HEK293 (cell line): ENCODE measurements around the gene JOSD2.
A peak's percentile ranks its signal among the peaks of the same experiment; 100 is the strongest.

Experiments used
- CTCF ChIA-PET: fragments of 350-600 bp; formaldehyde crosslinking; extraction: SDS; loops from one replicate; lab custom pipeline; 2021; ENCODE audit warnings: antibody characterized with exemption; lab: Yijun Ruan, JAX
- POLR2A ChIA-PET: fragments of 300-600 bp; formaldehyde crosslinking; extraction: SDS; loops from one replicate; lab custom pipeline; 2020; ENCODE audit warnings: antibody characterized with exemption, inconsistent platforms; lab: Yijun Ruan, JAX
- H3K27ac ChIP-seq: fragments of 200-500 bp; sonication (Bioruptor generic); 2 replicates; pipeline ENCODE4 v1.5.1; 2014; ENCODE audit warnings: low read depth, low read length, control low read depth, inconsistent platforms; ENCODE audit errors: extremely low read depth
- H3K36me3 ChIP-seq, 2 experiments: fragments of 200-500 bp in 1 of 2; sonication (Bioruptor generic) in 1 of 2; 1 replicate in 1 of 2; 2 replicates in 1 of 2; pipeline ENCODE4 v1.5.1; 2014 to 2017; ENCODE audit warnings: inconsistent platforms in 2 of 2, low read length in 2 of 2; ENCODE audit not compliant: control insufficient read depth in 2 of 2, insufficient read depth in 1 of 2
- H3K4me1 ChIP-seq: fragments of 200-500 bp; sonication (Bioruptor generic); 2 replicates; pipeline ENCODE4 v1.5.1; 2014; ENCODE audit warnings: mild to moderate bottlenecking, low read length, inconsistent platforms; ENCODE audit not compliant: control insufficient read depth, insufficient read depth
- H3K4me3 ChIP-seq: 2 replicates; pipeline ENCODE4 v1.5.1; 2011; ENCODE audit warnings: low read depth, mild to moderate bottlenecking, control low read depth, low read length, moderate library complexity
- H3K9me3 ChIP-seq: fragments of 200-500 bp; sonication (Bioruptor generic); 2 replicates; pipeline ENCODE4 v1.5.1; 2014; ENCODE audit warnings: low read depth, low read length, inconsistent platforms; ENCODE audit not compliant: control insufficient read depth, insufficient read depth
- AEBP2 ChIP-seq: fragments of 450-650 bp; formaldehyde crosslinking; IDR thresholded peaks from 2 replicates; pipeline ENCODE4 v1.5.1; 2016; ENCODE audit warnings: missing biosample characterization, missing genetic modification characterization, borderline replicate concordance
- EGR2 ChIP-seq: fragments of 450-650 bp; formaldehyde crosslinking; IDR thresholded peaks from 2 replicates; pipeline ENCODE4 v1.5.1; 2016; ENCODE audit warnings: low read depth, missing biosample characterization, missing genetic modification characterization
- HIC1 ChIP-seq: fragments of 450-650 bp; formaldehyde crosslinking; IDR thresholded peaks from 2 replicates; pipeline ENCODE4 v1.5.1; 2016; ENCODE audit warnings: missing biosample characterization, missing genetic modification characterization
- KLF1 ChIP-seq: fragments of 450-650 bp; formaldehyde crosslinking; IDR thresholded peaks from 2 replicates; pipeline ENCODE4 v1.5.1; 2016; ENCODE audit warnings: missing biosample characterization, missing genetic modification characterization
- KLF17 ChIP-seq: fragments of 450-650 bp; formaldehyde crosslinking; IDR thresholded peaks from 2 replicates; pipeline ENCODE4 v1.5.1; 2016; ENCODE audit warnings: missing biosample characterization, missing genetic modification characterization
- KLF8 ChIP-seq: fragments of 450-650 bp; formaldehyde crosslinking; IDR thresholded peaks from 2 replicates; pipeline ENCODE4 v1.5.1; 2016; ENCODE audit warnings: missing biosample characterization, missing genetic modification characterization
- MEIS1 ChIP-seq: sonication (generic); formaldehyde crosslinking; IDR thresholded peaks from 2 replicates; pipeline ENCODE4 v1.8.1; 2022; ENCODE audit warnings: missing genetic modification reagents, mild to moderate bottlenecking, borderline replicate concordance
- MYNN ChIP-seq: fragments of 450-650 bp; formaldehyde crosslinking; IDR thresholded peaks from 2 replicates; pipeline ENCODE4 v1.5.1; 2016; ENCODE audit warnings: missing biosample characterization, missing genetic modification characterization, borderline replicate concordance
- PRDM1 ChIP-seq: fragments of 450-650 bp; formaldehyde crosslinking; IDR thresholded peaks from 2 replicates; pipeline ENCODE4; 2016; ENCODE audit warnings: missing biosample characterization, missing genetic modification characterization
- REST ChIP-seq: fragments of 450-650 bp; formaldehyde crosslinking; IDR thresholded peaks from 2 replicates; pipeline ENCODE4 v1.5.1; 2016; ENCODE audit warnings: missing biosample characterization, missing genetic modification characterization
- SCRT1 ChIP-seq: fragments of 450-650 bp; formaldehyde crosslinking; IDR thresholded peaks from 2 replicates; pipeline ENCODE4 v1.5.1; 2016; ENCODE audit warnings: missing biosample characterization, missing genetic modification characterization, borderline replicate concordance
- WT1 ChIP-seq: fragments of 450-650 bp; formaldehyde crosslinking; IDR thresholded peaks from 2 replicates; pipeline ENCODE4 v1.5.1; 2016; ENCODE audit warnings: missing biosample characterization, missing genetic modification characterization
- ZBTB7A ChIP-seq: fragments of 450-650 bp; formaldehyde crosslinking; IDR thresholded peaks from 2 replicates; pipeline ENCODE4 v1.5.1; 2016; ENCODE audit warnings: low read depth, missing biosample characterization, missing genetic modification characterization
- ZFHX2 ChIP-seq: fragments of 450-650 bp; formaldehyde crosslinking; conservative IDR thresholded peaks from 2 replicates; pipeline ENCODE4 v1.5.1; 2016; ENCODE audit warnings: missing biosample characterization, missing genetic modification characterization
- ZNF132 ChIP-seq: fragments of 450-650 bp; formaldehyde crosslinking; IDR thresholded peaks from 2 replicates; pipeline ENCODE4 v1.5.1; 2017; ENCODE audit warnings: missing biosample characterization, missing genetic modification characterization, borderline replicate concordance
- ZNF280C ChIP-seq: fragments of 450-650 bp; formaldehyde crosslinking; IDR thresholded peaks from 2 replicates; pipeline ENCODE4 v1.5.1; 2016; ENCODE audit warnings: missing biosample characterization, missing genetic modification characterization
- ZNF366 ChIP-seq: fragments of 450-650 bp; formaldehyde crosslinking; conservative IDR thresholded peaks from 2 replicates; pipeline ENCODE4 v1.5.1; 2016; ENCODE audit warnings: missing biosample characterization, missing genetic modification characterization
- ZNF473 ChIP-seq: fragments of 450-650 bp; formaldehyde crosslinking; IDR thresholded peaks from 2 replicates; pipeline ENCODE4 v1.5.1; 2017; ENCODE audit warnings: missing biosample characterization, missing genetic modification characterization
- ZNF510 ChIP-seq: fragments of 450-650 bp; formaldehyde crosslinking; IDR thresholded peaks from 2 replicates; pipeline ENCODE4 v1.5.1; 2018; ENCODE audit warnings: mild to moderate bottlenecking, missing genetic modification characterization, missing biosample characterization; ENCODE audit not compliant: insufficient replicate concordance
- ZNF561 ChIP-seq: fragments of 450-650 bp; IDR thresholded peaks from 2 replicates; pipeline ENCODE4 v1.5.1; 2018; ENCODE audit warnings: missing biosample characterization, missing genetic modification characterization, borderline replicate concordance
- ZNF610 ChIP-seq: fragments of 450-650 bp; formaldehyde crosslinking; IDR thresholded peaks from 2 replicates; pipeline ENCODE4 v1.5.1; 2016; ENCODE audit warnings: missing biosample characterization, missing genetic modification characterization, borderline replicate concordance
- ZNF792 ChIP-seq: fragments of 450-650 bp; formaldehyde crosslinking; IDR thresholded peaks from 2 replicates; pipeline ENCODE4 v1.5.1; 2016; ENCODE audit warnings: missing biosample characterization, missing genetic modification characterization
- ZSCAN16 ChIP-seq: fragments of 450-650 bp; formaldehyde crosslinking; IDR thresholded peaks from 2 replicates; pipeline ENCODE4 v1.5.1; 2016; ENCODE audit warnings: missing biosample characterization, missing genetic modification characterization
- ZXDB ChIP-seq: fragments of 450-650 bp; formaldehyde crosslinking; IDR thresholded peaks from 2 replicates; pipeline ENCODE4 v1.5.1; 2016; ENCODE audit warnings: missing biosample characterization, missing genetic modification characterization

The JOSD2 gene

GRCh38 chr19:50497022-50497405 is 14.0 kb downstream of the JOSD2 start (continued):
- TF ChIP-seq REST (tag by site-specific recombination) = no peak
- no peak for TF ChIP-seq ZSCAN16 (tag by site-specific recombination)
- TF ChIP-seq ZNF561 (tag by site-specific recombination) = no peak
- TF ChIP-seq ZNF510 (tag by site-specific recombination) = no peak
- TF ChIP-seq KLF17 (tag by site-specific recombination) = no peak
- no peak for TF ChIP-seq AEBP2 (tag by site-specific recombination)
- TF ChIP-seq, all 188 proteins: peak for 0

- ChIA-PET POLR2A (interaction anchor here (0.6 to 1.5 kb wide), 2 partner anchors 15 to 242 kb away, joined by 3 to 8 read pairs; partner anchors contain the start of gene JOSD2), CTCF (interaction anchor here (0.5 to 0.7 kb wide), 4 partner anchors 23 to 586 kb away, joined by 3 to 4 read pairs (median 4); no protein-coding TSS in a partner anchor)
- Histone ChIP-seq H3K9me3 (no peaks in the 10 kb centered on the region), H3K4me3 (no peak overlapping the region), H3K27ac (no peak overlapping the region), H3K4me1 (peaks cover 7% of the 10 kb centered on the region), H3K36me3 (no peaks in the 10 kb centered on the region)
- TF ChIP-seq HIC1 (tag by site-specific recombination) (peak; percentile 63; the same call in 1 of the 2 replicates), MEIS1 (CRISPR knock-in tag) (no peak), ZFHX2 (peak; percentile 64), ZNF366 (tag by site-specific recombination) (peak; percentile 30), EGR2 (tag by site-specific recombination) (peak; percentile 59; the same call in 1 of the 2 replicates), KLF1 (peak; percentile 96), MYNN (tag by site-specific recombination) (no peak), ZNF280C (tag by site-specific recombination) (no peak), ZNF792 (tag by site-specific recombination) (peak; percentile 97), ZNF610 (no peak), PRDM1 (tag by site-specific recombination) (peak; percentile 84), ZXDB (tag by site-specific recombination) (no peak), KLF8 (peak; percentile 67; the same call in 1 of the 2 replicates), ZNF473 (tag by site-specific recombination) (no peak), SCRT1 (no peak), ZNF132 (no peak), ZBTB7A (tag by site-specific recombination) (no peak), WT1 (tag by site-specific recombination) (no peak)
Measured at GRCh38 chr19:50496189-50497021, 14.6 kb downstream of the JOSD2 start.
